ENCODE results near the gene RXRA. TPM values are rescaled to one million over a fixed set of nuclear protein-coding genes. Genes with fewer than 3 reads are reported as not detected.

The RXRA gene
- total RNA-seq, 1 experiment from 2014 or later: 31.6 TPM

DNA sequence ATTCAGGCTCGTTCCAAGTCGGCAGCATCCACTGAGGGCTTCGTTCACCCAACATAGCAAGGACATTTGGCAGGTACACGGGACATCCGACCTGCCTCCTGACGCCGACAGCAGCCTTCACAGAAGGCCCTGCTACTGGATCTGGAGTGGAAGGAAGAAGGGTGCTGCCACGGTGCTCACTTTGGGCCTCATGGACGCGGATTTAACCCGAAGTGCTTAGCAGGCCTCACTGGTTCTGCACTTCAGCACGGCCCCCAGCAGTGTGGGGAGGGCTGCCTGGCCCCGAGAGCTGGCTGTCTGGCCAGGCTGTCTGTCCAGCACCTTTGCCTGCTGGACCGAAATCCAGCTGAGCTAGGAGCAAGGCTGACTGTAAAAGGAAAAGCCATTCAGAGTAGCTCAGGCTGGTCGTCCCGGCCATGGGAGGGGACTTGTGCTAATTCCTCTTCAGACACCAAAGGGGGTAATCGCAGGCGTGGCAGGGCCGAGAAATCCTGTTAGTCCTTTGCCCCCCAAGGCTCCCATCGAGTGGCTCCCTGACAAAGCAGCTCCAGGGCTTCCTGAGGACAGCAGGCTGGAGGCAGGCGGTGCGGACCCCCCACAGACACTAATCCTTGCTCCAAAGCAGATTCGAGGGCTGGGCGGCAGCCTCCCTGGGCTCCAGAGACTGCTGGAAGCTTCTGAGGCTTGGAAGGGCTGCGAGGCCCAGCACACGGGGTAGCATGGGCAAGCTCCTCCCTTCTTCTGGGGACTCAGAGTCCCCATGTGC is 11.1 kb upstream of the RXRA start:
- no TSS peak for BruUV-seq (replicated peaks)
- ChIA-PET POLR2A (no interaction called here), CTCF (interaction anchor here (0.6 kb wide), 1 partner anchor 117 kb away, joined by 10 read pairs; no protein-coding TSS in a partner anchor)
- no peaks in the 10 kb centered on the region for H3K27me3 ChIP-seq (ENCODE audit: control insufficient read depth, insufficient read depth, low read length)
- ATAC-seq (no peak), DNase-seq (ENCODE audit: low read depth, low spot score) (no peak)
- in situ Hi-C loops (cut with HindIII; ENCODE audit: low pct_unique_long_range_greater_than_20kb, low sequenced_read_pairs) (no loop called here), intact Hi-C loops (cut with micrococcal nuclease; ENCODE audit: unreplicated experiment) (no loop called here)
- no peaks in the 10 kb centered on the region for H3K36me3 ChIP-seq (ENCODE audit: control insufficient read depth, insufficient read depth, low read length)
- H3K4me1 ChIP-seq (ENCODE audit: control insufficient read depth, insufficient read depth, low read length): no peaks in the 10 kb centered on the region
- H3K4me3 ChIP-seq (ENCODE audit: low read depth in 2 of 2, low read length in 2 of 2): no peak overlapping the region
- no peak for TF ChIP-seq SIN3A (IDR thresholded peaks at IDR 0.05; ENCODE audit: borderline replicate concordance, insufficient read depth, low read depth, low read length)
- TF ChIP-seq, protein P1, sequence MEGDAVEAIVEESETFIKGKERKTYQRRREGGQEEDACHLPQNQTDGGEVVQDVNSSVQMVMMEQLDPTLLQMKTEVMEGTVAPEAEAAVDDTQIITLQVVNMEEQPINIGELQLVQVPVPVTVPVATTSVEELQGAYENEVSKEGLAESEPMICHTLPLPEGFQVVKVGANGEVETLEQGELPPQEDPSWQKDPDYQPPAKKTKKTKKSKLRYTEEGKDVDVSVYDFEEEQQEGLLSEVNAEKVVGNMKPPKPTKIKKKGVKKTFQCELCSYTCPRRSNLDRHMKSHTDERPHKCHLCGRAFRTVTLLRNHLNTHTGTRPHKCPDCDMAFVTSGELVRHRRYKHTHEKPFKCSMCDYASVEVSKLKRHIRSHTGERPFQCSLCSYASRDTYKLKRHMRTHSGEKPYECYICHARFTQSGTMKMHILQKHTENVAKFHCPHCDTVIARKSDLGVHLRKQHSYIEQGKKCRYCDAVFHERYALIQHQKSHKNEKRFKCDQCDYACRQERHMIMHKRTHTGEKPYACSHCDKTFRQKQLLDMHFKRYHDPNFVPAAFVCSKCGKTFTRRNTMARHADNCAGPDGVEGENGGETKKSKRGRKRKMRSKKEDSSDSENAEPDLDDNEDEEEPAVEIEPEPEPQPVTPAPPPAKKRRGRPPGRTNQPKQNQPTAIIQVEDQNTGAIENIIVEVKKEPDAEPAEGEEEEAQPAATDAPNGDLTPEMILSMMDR (IDR thresholded peaks at IDR 0.05): no peak
- TF ChIP-seq, protein P2, sequence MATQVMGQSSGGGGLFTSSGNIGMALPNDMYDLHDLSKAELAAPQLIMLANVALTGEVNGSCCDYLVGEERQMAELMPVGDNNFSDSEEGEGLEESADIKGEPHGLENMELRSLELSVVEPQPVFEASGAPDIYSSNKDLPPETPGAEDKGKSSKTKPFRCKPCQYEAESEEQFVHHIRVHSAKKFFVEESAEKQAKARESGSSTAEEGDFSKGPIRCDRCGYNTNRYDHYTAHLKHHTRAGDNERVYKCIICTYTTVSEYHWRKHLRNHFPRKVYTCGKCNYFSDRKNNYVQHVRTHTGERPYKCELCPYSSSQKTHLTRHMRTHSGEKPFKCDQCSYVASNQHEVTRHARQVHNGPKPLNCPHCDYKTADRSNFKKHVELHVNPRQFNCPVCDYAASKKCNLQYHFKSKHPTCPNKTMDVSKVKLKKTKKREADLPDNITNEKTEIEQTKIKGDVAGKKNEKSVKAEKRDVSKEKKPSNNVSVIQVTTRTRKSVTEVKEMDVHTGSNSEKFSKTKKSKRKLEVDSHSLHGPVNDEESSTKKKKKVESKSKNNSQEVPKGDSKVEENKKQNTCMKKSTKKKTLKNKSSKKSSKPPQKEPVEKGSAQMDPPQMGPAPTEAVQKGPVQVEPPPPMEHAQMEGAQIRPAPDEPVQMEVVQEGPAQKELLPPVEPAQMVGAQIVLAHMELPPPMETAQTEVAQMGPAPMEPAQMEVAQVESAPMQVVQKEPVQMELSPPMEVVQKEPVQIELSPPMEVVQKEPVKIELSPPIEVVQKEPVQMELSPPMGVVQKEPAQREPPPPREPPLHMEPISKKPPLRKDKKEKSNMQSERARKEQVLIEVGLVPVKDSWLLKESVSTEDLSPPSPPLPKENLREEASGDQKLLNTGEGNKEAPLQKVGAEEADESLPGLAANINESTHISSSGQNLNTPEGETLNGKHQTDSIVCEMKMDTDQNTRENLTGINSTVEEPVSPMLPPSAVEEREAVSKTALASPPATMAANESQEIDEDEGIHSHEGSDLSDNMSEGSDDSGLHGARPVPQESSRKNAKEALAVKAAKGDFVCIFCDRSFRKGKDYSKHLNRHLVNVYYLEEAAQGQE (IDR thresholded peaks at IDR 0.05; ENCODE audit: insufficient read depth in 1 of 2, low read depth in 2 of 2, low read length in 1 of 2): no peak
- no peak for TF ChIP-seq TCF7L2 (IDR thresholded peaks at IDR 0.05; ENCODE audit: low read depth, low read length)
- no peak for TF ChIP-seq POLR2AphosphoS5 (IDR thresholded peaks at IDR 0.05; ENCODE audit: low read depth, low read length)
- H3K9me3 ChIP-seq (ENCODE audit: control insufficient read depth, insufficient read depth, low read depth, low read length): peaks cover 3% of the 10 kb centered on the region; the same call in 1 of the 2 replicates
- H3K27ac ChIP-seq (ENCODE audit: low read length): no peak overlapping the region

DNA sequence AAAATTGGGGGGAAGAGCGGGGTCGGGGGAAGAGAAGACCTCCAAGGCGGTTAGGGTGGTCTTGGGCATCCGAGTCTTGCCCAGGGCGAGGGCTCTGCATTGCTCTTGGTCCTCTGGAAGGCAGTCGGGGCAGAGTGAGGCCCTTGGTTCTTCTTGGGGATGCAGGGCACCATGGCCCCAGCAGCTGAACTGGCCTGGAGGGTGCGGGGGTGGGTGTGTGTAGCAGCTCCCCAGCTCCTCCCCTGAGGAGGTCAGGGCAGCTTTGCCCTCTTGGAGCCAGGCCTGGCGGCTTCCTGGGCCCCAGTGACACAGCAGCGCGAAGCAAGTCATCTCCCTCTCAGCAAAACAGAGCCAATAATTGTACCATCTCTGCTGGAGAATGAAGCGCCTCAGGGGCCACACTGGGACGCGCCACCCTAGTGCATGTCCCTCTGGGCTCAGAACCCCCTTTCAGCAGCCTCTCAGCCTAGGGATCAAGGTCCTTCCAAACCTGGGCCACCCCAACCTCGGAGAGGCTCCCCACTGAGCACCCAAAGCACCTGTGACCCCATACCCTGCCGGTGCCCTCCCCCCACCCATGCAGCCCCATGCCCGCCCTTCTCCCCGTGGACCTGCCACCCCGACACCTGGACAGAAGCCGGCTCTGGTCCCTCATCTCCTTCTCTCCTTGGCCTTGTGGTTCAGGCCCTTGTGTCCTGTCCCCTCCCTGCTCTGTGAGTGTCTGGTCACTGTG is 10.4 kb upstream of the RXRA start:
- intact Hi-C loops (cut with micrococcal nuclease; ENCODE audit: unreplicated experiment): no loop called here
- in situ Hi-C loops (cut with HindIII; ENCODE audit: low pct_unique_long_range_greater_than_20kb, low sequenced_read_pairs): no loop called here
- POLR2A ChIA-PET: no interaction called here

More for the DNA sequence above, 10.4 kb upstream of the RXRA start:
- Histone ChIP-seq H3K27ac (ENCODE audit: low read length) (no peak overlapping the region), H3K27me3 (ENCODE audit: control insufficient read depth, insufficient read depth, low read length) (no peaks in the 10 kb centered on the region), H3K9me3 (ENCODE audit: control insufficient read depth, insufficient read depth, low read depth, low read length) (peaks cover 3% of the 10 kb centered on the region; the same call in 1 of the 2 replicates), H3K4me1 (ENCODE audit: control insufficient read depth, insufficient read depth, low read length) (no peaks in the 10 kb centered on the region), H3K36me3 (ENCODE audit: control insufficient read depth, insufficient read depth, low read length) (no peaks in the 10 kb centered on the region), H3K4me3 (ENCODE audit: low read depth in 2 of 2, low read length in 2 of 2) (no peak overlapping the region)
- no TSS peak for BruUV-seq (replicated peaks)
- CTCF ChIA-PET: interaction anchor here (0.6 kb wide), 1 partner anchor 116 kb away, joined by 10 read pairs; no protein-coding TSS in a partner anchor
- TF ChIP-seq, protein P1 (IDR thresholded peaks at IDR 0.05): no peak
- no peak for TF ChIP-seq SIN3A (IDR thresholded peaks at IDR 0.05; ENCODE audit: borderline replicate concordance, insufficient read depth, low read depth, low read length)
- TF ChIP-seq, protein P2 (IDR thresholded peaks at IDR 0.05; ENCODE audit: insufficient read depth in 1 of 2, low read depth in 2 of 2, low read length in 1 of 2): no peak
- TF ChIP-seq TCF7L2 (IDR thresholded peaks at IDR 0.05; ENCODE audit: low read depth, low read length): no peak
- TF ChIP-seq POLR2AphosphoS5 (IDR thresholded peaks at IDR 0.05; ENCODE audit: low read depth, low read length): no peak
- DNase-seq (ENCODE audit: low read depth, low spot score) (no peak), ATAC-seq (no peak)

Data from Panc1 (cell line).